ENCODE results near the gene CHCHD10. TPM values are rescaled to one million over a fixed set of nuclear protein-coding genes. Genes with fewer than 3 reads are reported as not detected.

The CHCHD10 gene
- polyA plus RNA-seq, 2 of the 4 experiments (the other 2 are of a cell fraction), result 33.0 to 85.4 TPM

GRCh38 chr22:23744001-23744400, 23.8 kb downstream of the CHCHD10 start (continued):
- TF ChIP-seq HOXB5 (CRISPR knock-in tag; IDR thresholded peaks at IDR 0.05), result no peak
- no peak for TF ChIP-seq MYC (IDR thresholded peaks at IDR 0.05; ENCODE audit: borderline replicate concordance, low read length)
- no peak for TF ChIP-seq ZC3H11A (IDR thresholded peaks at IDR 0.05)
- no peak for TF ChIP-seq GATA3 (IDR thresholded peaks at IDR 0.05; ENCODE audit: borderline replicate concordance)
- no peak for TF ChIP-seq FOSL2 (IDR thresholded peaks at IDR 0.05)
- no peak for TF ChIP-seq FOSL2 (CRISPR knock-in tag; IDR thresholded peaks at IDR 0.05)
- no peak for TF ChIP-seq EP300 (IDR thresholded peaks at IDR 0.05)

- Histone ChIP-seq H3K4me2 (no peak overlapping the region), H3K9me3 (no peaks in the 10 kb centered on the region), H3K4me1 (no peaks in the 10 kb centered on the region), H3K4me3 (no peak overlapping the region), H3K27ac (no peak overlapping the region)
- ChIA-PET POLR2A (no interaction called here), CTCF (no interaction called here)
- TF ChIP-seq KDM1A (IDR thresholded peaks at IDR 0.05; ENCODE audit: low read depth), result no peak
- no peak for TF ChIP-seq CEBPB (IDR thresholded peaks at IDR 0.05)
- no peak for TF ChIP-seq NR3C1 (IDR thresholded peaks at IDR 0.05)
- TF ChIP-seq ESRRA (IDR thresholded peaks at IDR 0.05; ENCODE audit: borderline replicate concordance, low read length), result no peak
- TF ChIP-seq HMGXB4 (CRISPR knock-in tag; IDR thresholded peaks at IDR 0.05; ENCODE audit: borderline replicate concordance), result no peak
- TF ChIP-seq POLR2A (IDR thresholded peaks at IDR 0.05; ENCODE audit: low read length), result no peak
- TF ChIP-seq MAZ (IDR thresholded peaks at IDR 0.05; ENCODE audit: borderline replicate concordance, low read depth, low read length), result no peak
- TF ChIP-seq FOXS1 (CRISPR knock-in tag; IDR thresholded peaks at IDR 0.05), result no peak
- no peak for TF ChIP-seq TP53 (CRISPR knock-in tag; IDR thresholded peaks at IDR 0.05)
- no peak for TF ChIP-seq ELK1 (IDR thresholded peaks at IDR 0.05; ENCODE audit: low read depth, low read length)
- no peak for TF ChIP-seq MYC (IDR thresholded peaks at IDR 0.05; ENCODE audit: borderline replicate concordance, low read length)
- no peak for TF ChIP-seq KDM5A (IDR thresholded peaks at IDR 0.05)
- TF ChIP-seq ZNF302 (CRISPR knock-in tag; IDR thresholded peaks at IDR 0.05), result no peak
- TF ChIP-seq RNF2 (IDR thresholded peaks at IDR 0.05; ENCODE audit: borderline replicate concordance, low read depth), result no peak
- TF ChIP-seq PBX3 (IDR thresholded peaks at IDR 0.05), result no peak
- no peak for TF ChIP-seq RARB (CRISPR knock-in tag; IDR thresholded peaks at IDR 0.05)
- WGBS (ENCODE audit: missing lambda C conversion rate), result 96% methylated on average over 2 of the region's 2 CpGs
- ATAC-seq (no peak), FAIRE-seq (no peak), DNase-seq (ENCODE audit: low read depth in 1 of 2, low spot score in 1 of 2) (no peak)
Observed at GRCh38 chr22:23743303-23743705, 24.5 kb downstream of the CHCHD10 start.

GRCh38 chr22:23742505-23743264, 25.1 kb downstream of the CHCHD10 start:
- H3K9me3 ChIP-seq, result no peaks in the 10 kb centered on the region
- CTCF ChIA-PET, result no interaction called here
- H3K27ac ChIP-seq, result no peak overlapping the region
- H3K4me3 ChIP-seq, result no peak overlapping the region
- no peak for ATAC-seq
- DNase-seq (ENCODE audit: low read depth in 1 of 2, low spot score in 1 of 2), result no peak
- WGBS (ENCODE audit: missing lambda C conversion rate), result 98% methylated on average over 5 of the region's 7 CpGs
- H3K4me2 ChIP-seq, result no peak overlapping the region
- POLR2A ChIA-PET, result no interaction called here
- no peak for FAIRE-seq
- no peaks in the 10 kb centered on the region for H3K4me1 ChIP-seq
- TF ChIP-seq ATOH8 (CRISPR knock-in tag; IDR thresholded peaks at IDR 0.05; ENCODE audit: low read depth) (no peak), RARB (CRISPR knock-in tag; IDR thresholded peaks at IDR 0.05) (no peak), HOXB13 (CRISPR knock-in tag; IDR thresholded peaks at IDR 0.05; ENCODE audit: low read depth) (no peak), POLR2A (IDR thresholded peaks at IDR 0.05; ENCODE audit: low read length) (no peak), RCOR1 (IDR thresholded peaks at IDR 0.05; ENCODE audit: low read depth, low read length) (no peak), NPAS2 (CRISPR knock-in tag; IDR thresholded peaks at IDR 0.05; ENCODE audit: borderline replicate concordance) (no peak), HMGXB4 (CRISPR knock-in tag; IDR thresholded peaks at IDR 0.05; ENCODE audit: borderline replicate concordance) (no peak), BCL3 (IDR thresholded peaks at IDR 0.05) (no peak), RAD21 (conservative IDR thresholded peaks at IDR 0.05 in 1 of 2, IDR thresholded peaks at IDR 0.05 in 1 of 2) (no peak)
